ENCODE data around the gene MDGA2. TPM values are rescaled to one million over a fixed set of nuclear protein-coding genes. Genes with fewer than 3 reads are reported as not detected.

The MDGA2 gene
- total RNA-seq, 1 experiment from 2014 or later = not detected

DNA sequence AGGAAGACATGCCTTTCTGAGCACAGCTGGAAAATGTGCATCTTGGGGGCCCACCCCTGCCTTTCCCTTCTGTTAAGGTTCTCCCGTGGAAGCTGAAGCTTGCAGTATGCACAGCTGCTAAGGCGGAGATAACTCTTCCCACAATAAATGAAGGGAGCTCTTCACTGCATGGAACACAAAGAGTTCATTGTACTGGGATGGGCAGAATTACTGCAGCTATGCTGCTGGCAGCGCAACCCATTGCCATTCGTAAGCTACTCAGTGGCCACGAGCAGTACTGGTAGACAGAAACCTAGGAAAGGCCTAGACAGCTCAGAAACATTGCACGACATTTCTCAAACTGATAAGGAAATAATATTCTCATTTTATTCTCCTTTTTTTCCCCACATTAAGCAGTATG lies 310.2 kb downstream of the MDGA2 start:
- Mint-ChIP-seq H3K27ac (ENCODE audit: unreplicated experiment) (no peak overlapping the region), H3K36me3 (ENCODE audit: insufficient read depth, unreplicated experiment) (no peaks in the 10 kb centered on the region), H3K4me1 (ENCODE audit: low read depth, unreplicated experiment) (no peaks in the 10 kb centered on the region), H3K27me3 (ENCODE audit: unreplicated experiment) (no peaks in the 10 kb centered on the region), H3K9me3 (ENCODE audit: low read depth, unreplicated experiment) (peaks cover 5% of the 10 kb centered on the region), H3K4me3 (ENCODE audit: low read depth, unreplicated experiment) (no peak overlapping the region)
- intact Hi-C loops (cut with micrococcal nuclease; ENCODE audit: unreplicated experiment) = no loop called here
- no TSS peak for BruUV-seq (replicated peaks)
- TF ChIP-seq, protein P1, sequence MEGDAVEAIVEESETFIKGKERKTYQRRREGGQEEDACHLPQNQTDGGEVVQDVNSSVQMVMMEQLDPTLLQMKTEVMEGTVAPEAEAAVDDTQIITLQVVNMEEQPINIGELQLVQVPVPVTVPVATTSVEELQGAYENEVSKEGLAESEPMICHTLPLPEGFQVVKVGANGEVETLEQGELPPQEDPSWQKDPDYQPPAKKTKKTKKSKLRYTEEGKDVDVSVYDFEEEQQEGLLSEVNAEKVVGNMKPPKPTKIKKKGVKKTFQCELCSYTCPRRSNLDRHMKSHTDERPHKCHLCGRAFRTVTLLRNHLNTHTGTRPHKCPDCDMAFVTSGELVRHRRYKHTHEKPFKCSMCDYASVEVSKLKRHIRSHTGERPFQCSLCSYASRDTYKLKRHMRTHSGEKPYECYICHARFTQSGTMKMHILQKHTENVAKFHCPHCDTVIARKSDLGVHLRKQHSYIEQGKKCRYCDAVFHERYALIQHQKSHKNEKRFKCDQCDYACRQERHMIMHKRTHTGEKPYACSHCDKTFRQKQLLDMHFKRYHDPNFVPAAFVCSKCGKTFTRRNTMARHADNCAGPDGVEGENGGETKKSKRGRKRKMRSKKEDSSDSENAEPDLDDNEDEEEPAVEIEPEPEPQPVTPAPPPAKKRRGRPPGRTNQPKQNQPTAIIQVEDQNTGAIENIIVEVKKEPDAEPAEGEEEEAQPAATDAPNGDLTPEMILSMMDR (IDR thresholded peaks at IDR 0.05; ENCODE audit: unreplicated experiment) = no peak
- CTCF ChIA-PET = no interaction called here
- no peak for DNase-seq

DNA sequence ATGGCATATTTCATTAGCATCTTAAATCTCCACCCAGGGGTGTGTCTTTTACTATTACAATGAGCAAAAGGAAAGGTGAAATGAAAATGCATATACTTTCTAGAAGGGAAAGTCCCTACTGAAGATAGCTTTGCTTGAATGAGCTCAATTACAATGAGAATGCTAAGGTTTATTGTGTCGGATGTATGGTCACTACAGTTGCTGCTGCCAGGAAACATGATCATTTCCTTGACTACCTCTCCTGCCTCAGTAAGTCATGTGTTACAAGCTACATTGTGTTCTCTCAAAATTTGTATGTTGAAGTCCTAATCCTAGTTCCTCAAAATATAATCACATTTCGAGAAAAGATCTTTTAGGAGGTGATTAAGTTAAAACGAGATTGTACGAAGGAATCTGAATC lies 322.2 kb downstream of the MDGA2 start:
- H3K9me3 Mint-ChIP-seq (ENCODE audit: low read depth, unreplicated experiment) = peaks cover 5% of the 10 kb centered on the region
- TF ChIP-seq, protein P1 (IDR thresholded peaks at IDR 0.05; ENCODE audit: unreplicated experiment) = no peak
- CTCF ChIA-PET = no interaction called here
- H3K27ac Mint-ChIP-seq (ENCODE audit: unreplicated experiment) = no peak overlapping the region
- intact Hi-C loops (cut with micrococcal nuclease; ENCODE audit: unreplicated experiment) = no loop called here
- no peak overlapping the region for H3K4me3 Mint-ChIP-seq (ENCODE audit: low read depth, unreplicated experiment)
- BruUV-seq (replicated peaks) = no TSS peak
- no peaks in the 10 kb centered on the region for H3K27me3 Mint-ChIP-seq (ENCODE audit: unreplicated experiment)
- H3K4me1 Mint-ChIP-seq (ENCODE audit: low read depth, unreplicated experiment) = no peaks in the 10 kb centered on the region
- no peak for DNase-seq
- H3K36me3 Mint-ChIP-seq (ENCODE audit: insufficient read depth, unreplicated experiment) = no peaks in the 10 kb centered on the region

DNA sequence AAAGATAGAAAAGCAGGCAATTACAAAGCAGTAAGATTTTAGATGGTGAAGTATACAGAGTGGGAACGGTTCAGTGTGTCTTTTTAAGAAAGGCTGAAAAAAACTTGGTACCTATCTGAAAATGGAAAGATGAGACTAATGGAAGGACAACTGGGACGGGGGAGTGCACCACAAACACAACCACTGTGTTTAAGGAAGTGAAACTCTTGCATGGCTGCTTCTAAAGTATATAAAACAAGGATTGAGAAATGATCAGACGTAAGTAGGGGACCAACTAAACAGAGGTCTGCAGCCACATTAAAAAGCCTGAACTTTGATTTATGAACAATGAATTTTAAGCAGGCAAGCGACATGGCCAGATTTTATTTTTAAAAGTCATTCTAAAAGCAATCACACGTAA lies 328.6 kb downstream of the MDGA2 start:
- no peak overlapping the region for H3K4me3 Mint-ChIP-seq (ENCODE audit: low read depth, unreplicated experiment)
- intact Hi-C loops (cut with micrococcal nuclease; ENCODE audit: unreplicated experiment) = no loop called here
- TF ChIP-seq, protein P1 (IDR thresholded peaks at IDR 0.05; ENCODE audit: unreplicated experiment) = no peak
- no peaks in the 10 kb centered on the region for H3K9me3 Mint-ChIP-seq (ENCODE audit: low read depth, unreplicated experiment)
- no peaks in the 10 kb centered on the region for H3K36me3 Mint-ChIP-seq (ENCODE audit: insufficient read depth, unreplicated experiment)
- CTCF ChIA-PET = no interaction called here
- no peaks in the 10 kb centered on the region for H3K27me3 Mint-ChIP-seq (ENCODE audit: unreplicated experiment)
- no TSS peak for BruUV-seq (replicated peaks)
- H3K27ac Mint-ChIP-seq (ENCODE audit: unreplicated experiment) = no peak overlapping the region
- H3K4me1 Mint-ChIP-seq (ENCODE audit: low read depth, unreplicated experiment) = no peaks in the 10 kb centered on the region
- DNase-seq = no peak

DNA sequence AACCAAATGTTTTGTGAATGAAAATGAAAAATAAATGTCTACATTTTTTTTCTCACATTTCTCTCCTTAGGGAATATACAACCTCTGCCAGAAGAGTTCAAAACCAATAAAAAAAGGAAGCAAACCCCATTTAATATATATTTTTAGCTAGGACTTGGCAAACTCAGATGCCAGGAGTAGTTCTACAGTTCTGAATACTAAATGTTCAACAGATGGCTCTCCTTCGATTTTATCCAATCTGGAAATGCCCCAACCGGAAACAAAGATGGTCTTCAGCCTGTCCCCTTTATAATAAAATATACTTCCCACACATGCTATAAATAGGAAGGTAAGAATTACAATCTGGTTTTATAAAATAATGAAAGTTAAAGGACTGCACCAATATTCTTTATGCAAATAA lies 330.4 kb downstream of the MDGA2 start:
- intact Hi-C loops (cut with micrococcal nuclease; ENCODE audit: unreplicated experiment) = no loop called here
- Mint-ChIP-seq H3K9me3 (ENCODE audit: low read depth, unreplicated experiment) (no peaks in the 10 kb centered on the region), H3K4me1 (ENCODE audit: low read depth, unreplicated experiment) (no peaks in the 10 kb centered on the region), H3K36me3 (ENCODE audit: insufficient read depth, unreplicated experiment) (no peaks in the 10 kb centered on the region), H3K27me3 (ENCODE audit: unreplicated experiment) (no peaks in the 10 kb centered on the region), H3K4me3 (ENCODE audit: low read depth, unreplicated experiment) (no peak overlapping the region), H3K27ac (ENCODE audit: unreplicated experiment) (no peak overlapping the region)
- BruUV-seq (replicated peaks) = no TSS peak
- TF ChIP-seq, protein P1 (IDR thresholded peaks at IDR 0.05; ENCODE audit: unreplicated experiment) = no peak
- no peak for DNase-seq
- CTCF ChIA-PET = no interaction called here

DNA sequence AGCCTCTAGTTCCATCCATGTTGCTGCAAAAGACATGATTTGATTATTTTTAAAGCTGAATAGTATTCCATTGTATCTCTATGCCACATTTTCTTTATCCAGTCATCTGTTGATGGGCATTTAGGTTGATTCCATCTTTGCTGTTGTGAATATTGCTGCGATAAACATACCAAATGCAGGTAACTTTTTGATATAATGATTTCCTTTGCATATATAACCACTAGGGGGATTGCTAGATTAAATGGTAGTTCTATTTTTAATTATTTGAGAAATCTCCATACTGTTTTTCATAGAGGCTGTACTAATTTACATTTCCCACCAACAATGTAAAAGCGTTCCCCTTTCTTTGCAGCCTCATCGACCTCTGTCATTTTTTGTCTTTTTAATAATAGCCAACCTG lies 342.5 kb downstream of the MDGA2 start:
- no TSS peak for BruUV-seq (replicated peaks)
- peaks cover under 1% of the 10 kb centered on the region for H3K9me3 Mint-ChIP-seq (ENCODE audit: low read depth, unreplicated experiment)
- H3K36me3 Mint-ChIP-seq (ENCODE audit: insufficient read depth, unreplicated experiment) = no peaks in the 10 kb centered on the region
- H3K27me3 Mint-ChIP-seq (ENCODE audit: unreplicated experiment) = no peaks in the 10 kb centered on the region
- CTCF ChIA-PET = no interaction called here
- H3K4me1 Mint-ChIP-seq (ENCODE audit: low read depth, unreplicated experiment) = no peaks in the 10 kb centered on the region
- H3K4me3 Mint-ChIP-seq (ENCODE audit: low read depth, unreplicated experiment) = no peak overlapping the region
- intact Hi-C loops (cut with micrococcal nuclease; ENCODE audit: unreplicated experiment) = no loop called here
- TF ChIP-seq, protein P1 (IDR thresholded peaks at IDR 0.05; ENCODE audit: unreplicated experiment) = no peak
- no peak overlapping the region for H3K27ac Mint-ChIP-seq (ENCODE audit: unreplicated experiment)
- no peak for DNase-seq
